HG02571 (cell line): ENCODE results near the gene PRPSAP1.
"Not testable (repeated sequence)": the region's sequence is repeated elsewhere in the genome, so short reads cannot be mapped to it uniquely, and the experiment has no call there.

Experiments
- ATAC-seq: cut with Tn5 transposase; IDR thresholded peaks from one replicate; pipeline ENCODE4 v1.9.1; 2021; ENCODE audit warnings: mild to moderate bottlenecking, moderate library complexity; ENCODE audit not compliant: unreplicated experiment

The PRPSAP1 gene

GRCh38 chr17:76278268-76278908 is 75.3 kb downstream of the PRPSAP1 start:
- ATAC-seq = no peak

- ATAC-seq = no peak
These were observed 76.1 kb downstream of the PRPSAP1 start for GRCh38 chr17:76277300-76278267.

GRCh38 chr17:76276461-76277299 is 77.0 kb downstream of the PRPSAP1 start:
- no peak for ATAC-seq

GRCh38 chr17:76276069-76276431 is 77.7 kb downstream of the PRPSAP1 start:
- ATAC-seq = no peak

GRCh38 chr17:76275382-76276068 is 78.2 kb downstream of the PRPSAP1 start:
- ATAC-seq = no peak

- no peak for ATAC-seq
These were observed 79.4 kb downstream of the PRPSAP1 start for GRCh38 chr17:76274112-76274956.

- ATAC-seq = no peak
These were observed 80.1 kb downstream of the PRPSAP1 start for GRCh38 chr17:76273445-76274111.

- ATAC-seq = peak; percentile 9
These were observed 80.9 kb downstream of the PRPSAP1 start for GRCh38 chr17:76272541-76273444.

- peak; percentile 45 for ATAC-seq
These were observed 81.8 kb downstream of the PRPSAP1 start for GRCh38 chr17:76271669-76272540.

- ATAC-seq = peak; percentile 4
These were observed 82.7 kb downstream of the PRPSAP1 start for GRCh38 chr17:76270770-76271668.

GRCh38 chr17:76270127-76270592 is 83.6 kb downstream of the PRPSAP1 start:
- no peak for ATAC-seq

GRCh38 chr17:76268991-76269981 is 84.4 kb downstream of the PRPSAP1 start:
- no peak for ATAC-seq

- no peak for ATAC-seq
These were observed 85.5 kb downstream of the PRPSAP1 start for GRCh38 chr17:76268015-76268749.

GRCh38 chr17:76267581-76268001 is 86.1 kb downstream of the PRPSAP1 start:
- ATAC-seq = not testable (repeated sequence)
